Right atrium auricular region (tissue), 2 donors: ENCODE data around the gene DPEP2. TPM values are rescaled to one million over a fixed set of nuclear protein-coding genes. Genes with fewer than 3 reads are reported as not detected.
A peak's percentile ranks its signal among the peaks of the same experiment; 100 is the strongest.
"Not testable (repeated sequence)": the region's sequence is repeated elsewhere in the genome, so short reads cannot be mapped to it uniquely, and the experiment has no call there.

Experiments used
- DNase-seq: peaks from one replicate; pipeline ENCODE4 v3.0.0-alpha.2; 2019; ENCODE audit warnings: low spot score
- H3K27ac ChIP-seq, 2 donors: fragments of 200-600 bp; sonication (generic); 1 replicate in 1 of 2; 2 replicates in 1 of 2; pipeline ENCODE4 v1.5.1; 2016 to 2019
- H3K27me3 ChIP-seq, 2 donors: fragments of 200-600 bp; sonication (generic); one replicate each; pipeline versions ENCODE4 v1.5.1 to v1.6.0; 2017 to 2019
- H3K36me3 ChIP-seq: fragments of 200-600 bp; sonication (generic); one replicate; pipeline ENCODE4 v1.5.1; 2016
- H3K4me1 ChIP-seq, 2 donors: fragments of 200-600 bp; sonication (generic); one replicate each; pipeline versions ENCODE4 v1.5.1 to v1.6.0; 2017 to 2019
- H3K4me3 ChIP-seq, 2 donors: fragments of 200-600 bp; sonication (generic); 1 replicate in 1 of 2; 2 replicates in 1 of 2; pipeline ENCODE4 v1.5.1; 2017 to 2019; ENCODE audit warnings: mild to moderate bottlenecking in 1 of 2, moderate library complexity in 1 of 2
- H3K9me3 ChIP-seq, 2 donors: fragments of 200-600 bp; sonication (generic); one replicate each; pipeline ENCODE4 v1.5.1; 2019
- CTCF ChIP-seq, 2 donors: fragments of 200-600 bp; sonication (generic); IDR thresholded peaks; one replicate each; pipeline ENCODE4 v1.5.1; 2019; ENCODE audit warnings: antibody characterized with exemption in 2 of 2
- total RNA-seq, 2 donors: library from RNA; depleted of rRNA; stranded (reverse); fragments of >200 nt; gene quantifications; one replicate each; pipeline ENCODE4 v1.1.0, GENCODE V29; 2016

DPEP2 gene
- total RNA-seq, 2 donors from 2014 or later = 0.85 to 1.6 TPM

GRCh38 chr16:67942200-67942509 is 57.1 kb downstream of the DPEP2 start:
- TF ChIP-seq CTCF (IDR thresholded peaks at IDR 0.05) = peak; percentile 45 to 68
- no peaks in the 10 kb centered on the region for H3K27me3 ChIP-seq
- peaks cover 0 to 58% of the 10 kb centered on the region in 2 donors for H3K4me1 ChIP-seq
- H3K4me3 ChIP-seq = no peak overlapping the region
- H3K9me3 ChIP-seq = no peaks in the 10 kb centered on the region
- H3K27ac ChIP-seq = peak overlapping the region in 1 of 2 donors; percentile 16
- no peak for DNase-seq
- peaks cover 73% of the 10 kb centered on the region for H3K36me3 ChIP-seq

DNA sequence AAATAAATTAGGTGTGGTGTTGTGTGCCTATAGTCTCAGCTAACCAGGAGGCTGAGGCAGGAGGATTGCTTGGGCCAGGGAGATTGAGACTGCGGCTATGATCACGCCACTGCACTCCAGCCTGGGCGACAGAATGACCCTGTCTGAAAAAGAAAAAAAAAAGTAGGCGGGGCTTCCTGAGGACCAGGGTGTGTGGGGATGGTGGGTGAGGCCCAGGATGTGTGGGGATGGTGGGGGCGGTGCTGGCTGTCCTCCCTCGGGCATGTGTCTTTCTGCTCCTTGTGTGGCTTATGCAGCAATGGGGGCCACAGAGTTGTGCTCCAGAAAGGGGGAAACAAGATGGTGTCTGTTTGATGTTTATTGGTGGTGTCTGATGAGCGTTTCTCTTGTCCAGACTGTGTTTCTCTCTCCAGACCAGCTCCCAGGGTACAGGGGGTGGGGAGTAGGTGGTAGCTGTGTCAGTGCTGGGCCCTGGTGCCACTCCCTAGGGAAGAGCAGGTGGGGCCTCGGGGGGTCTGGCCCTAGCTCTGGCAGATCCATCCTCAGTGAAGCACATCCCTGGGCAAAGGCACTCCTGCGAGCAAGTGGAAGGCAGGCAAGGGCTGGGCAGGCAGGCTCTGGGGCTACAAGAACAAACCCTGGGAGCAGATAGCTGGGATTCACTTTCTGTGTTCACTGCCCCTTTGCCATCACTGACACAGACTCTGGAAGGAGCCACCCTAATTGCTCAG is 57.6 kb downstream of the DPEP2 start:
- Histone ChIP-seq H3K4me1 (peaks cover 0 to 56% of the 10 kb centered on the region in 2 donors), H3K9me3 (no peaks in the 10 kb centered on the region), H3K4me3 (no peak overlapping the region), H3K27me3 (no peaks in the 10 kb centered on the region), H3K27ac (peak overlapping the region in 1 of 2 donors; percentile 16), H3K36me3 (peaks cover 67% of the 10 kb centered on the region)
- no peak for TF ChIP-seq CTCF (IDR thresholded peaks at IDR 0.05)
- no peak for DNase-seq

DNA sequence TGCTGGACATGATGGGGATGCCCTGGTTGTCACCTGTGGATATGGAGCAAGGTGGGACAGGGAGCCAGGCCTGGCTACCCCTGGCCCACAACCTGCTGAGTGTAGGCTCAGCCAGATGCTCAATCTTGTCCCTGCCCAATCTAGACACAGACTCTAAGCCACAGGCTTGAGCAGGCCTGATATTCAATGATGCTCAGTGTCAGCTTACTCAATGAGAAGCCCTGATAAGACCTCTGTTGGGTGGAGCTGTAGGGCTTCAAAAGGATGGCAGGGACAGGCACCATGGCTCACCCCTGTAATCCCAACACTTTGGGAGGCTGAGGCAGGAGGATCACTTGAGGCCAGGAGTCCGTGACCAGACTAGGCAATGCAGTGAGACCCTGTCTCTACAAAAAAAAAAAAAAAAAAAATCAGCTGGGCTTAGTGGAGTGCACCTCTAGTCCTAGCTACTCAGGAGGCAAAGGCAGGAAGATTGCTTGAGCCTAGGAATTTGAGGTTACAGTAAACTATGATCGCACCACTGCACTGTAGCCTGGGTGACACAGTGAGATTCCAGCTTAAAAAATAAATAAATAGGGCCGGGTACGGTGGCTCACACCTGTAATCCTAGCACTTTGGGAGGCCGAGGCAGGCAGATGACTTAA is 58.7 kb downstream of the DPEP2 start:
- no peak overlapping the region for H3K27ac ChIP-seq
- DNase-seq = no peak
- H3K36me3 ChIP-seq = peaks cover 57% of the 10 kb centered on the region
- no peak for TF ChIP-seq CTCF (IDR thresholded peaks at IDR 0.05)
- no peak overlapping the region for H3K4me3 ChIP-seq
- H3K27me3 ChIP-seq = no peaks in the 10 kb centered on the region
- peaks cover 0 to 46% of the 10 kb centered on the region in 2 donors for H3K4me1 ChIP-seq
- H3K9me3 ChIP-seq = no peaks in the 10 kb centered on the region

DNA sequence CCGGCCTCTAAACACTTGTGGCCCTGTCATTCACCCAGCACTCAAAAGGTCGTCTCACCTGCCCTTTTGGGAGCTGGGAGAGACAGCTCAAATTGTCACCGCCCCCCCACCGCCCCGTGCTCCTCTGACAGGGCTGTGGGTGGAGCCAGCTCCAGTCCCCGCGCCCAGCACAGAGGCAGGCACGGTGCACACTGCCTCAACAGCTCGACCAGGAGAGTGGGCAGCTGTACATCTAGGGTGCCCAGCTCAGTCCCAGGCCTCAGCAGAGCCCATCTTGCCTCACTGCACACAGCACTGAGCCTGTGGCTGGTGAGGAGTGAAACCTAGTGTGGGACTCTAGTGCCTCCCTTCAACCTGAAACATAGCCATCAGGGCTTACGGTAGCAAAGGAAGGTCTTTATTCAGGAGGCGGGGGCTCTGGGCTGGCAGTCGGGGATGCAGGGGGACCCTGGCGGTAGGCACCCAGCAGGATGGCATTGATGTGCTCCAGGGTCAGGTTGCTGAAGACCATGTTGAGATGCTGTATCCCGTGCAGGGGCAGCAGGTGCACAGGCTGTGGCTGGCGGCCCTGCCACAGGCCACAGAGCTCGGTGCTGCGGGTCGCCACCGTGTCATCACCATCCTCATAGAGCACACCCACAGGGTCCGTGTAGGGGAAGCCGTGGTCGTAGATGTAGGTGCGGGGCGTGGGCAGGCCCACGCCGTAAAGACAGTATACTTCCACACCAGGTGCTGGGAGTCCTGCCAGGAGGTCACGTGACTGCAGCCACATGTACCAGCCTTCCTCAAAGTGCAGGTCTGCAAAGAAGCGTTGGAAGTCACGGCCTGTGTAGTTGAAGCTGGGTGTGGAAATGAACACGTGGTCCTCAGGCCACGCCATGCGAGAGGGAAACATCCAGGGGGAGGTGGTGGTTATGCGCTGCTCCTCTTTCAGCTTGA is 59.5 kb downstream of the DPEP2 start:
- no peaks in the 10 kb centered on the region for H3K9me3 ChIP-seq
- H3K4me1 ChIP-seq = peaks cover 0 to 46% of the 10 kb centered on the region in 2 donors
- H3K36me3 ChIP-seq = peaks cover 49% of the 10 kb centered on the region
- H3K27ac ChIP-seq = no peak overlapping the region
- no peak for DNase-seq
- no peaks in the 10 kb centered on the region for H3K27me3 ChIP-seq
- H3K4me3 ChIP-seq = no peak overlapping the region
- no peak for TF ChIP-seq CTCF (IDR thresholded peaks at IDR 0.05)

GRCh38 chr16:67937713-67938112 is 61.6 kb downstream of the DPEP2 start:
- not testable (repeated sequence) for H3K27ac ChIP-seq, DNase-seq, H3K4me3 ChIP-seq, H3K9me3 ChIP-seq, H3K27me3 ChIP-seq
- peaks cover 0 to 37% of the 10 kb centered on the region in 2 donors for H3K4me1 ChIP-seq
- H3K36me3 ChIP-seq = peaks cover 30% of the 10 kb centered on the region

Other genes starting within 250 kb of the DPEP2 start
- 1 to 10 TPM; 7.8 to 8.9 TPM for gene RANBP10, start 192.9 kb downstream of the DPEP2 start, total RNA-seq
- gene TSNAXIP1, start 192.6 kb downstream of the DPEP2 start, total RNA-seq = under 1 TPM in 1 of 2 donors, not detected in 1; 0.55 TPM
- gene THAP11, start 157.2 kb downstream of the DPEP2 start, total RNA-seq = 10 to 100 TPM; 42.5 to 59.4 TPM
- 100 to 1,000 TPM in 1 of 2 donors, 10 to 100 TPM in 1; 44.6 to 132 TPM for gene NUTF2, start 152.6 kb downstream of the DPEP2 start, total RNA-seq
- gene CENPT, start 151.8 kb downstream of the DPEP2 start, total RNA-seq = 10 to 100 TPM in 1 of 2 donors, 1 to 10 TPM in 1; 8.7 to 19.1 TPM
- 10 to 100 TPM; 21.2 to 39.5 TPM for gene EDC4, start 126.4 kb downstream of the DPEP2 start, total RNA-seq
- gene NRN1L, start 114.6 kb downstream of the DPEP2 start, total RNA-seq = not detected
- gene PSKH1, start 106.2 kb downstream of the DPEP2 start, total RNA-seq = 10 to 100 TPM; 18.4 to 23.2 TPM
- gene CTRL, start 67.6 kb downstream of the DPEP2 start, total RNA-seq = under 1 TPM in 1 of 2 donors, not detected in 1; 0.59 TPM
- 10 to 100 TPM; 37.3 to 38.4 TPM for gene PSMB10, start 62.6 kb downstream of the DPEP2 start, total RNA-seq
- 10 to 100 TPM in 1 of 2 donors, 1 to 10 TPM in 1; 2.9 to 11.8 TPM for gene LCAT, start 55.4 kb downstream of the DPEP2 start, total RNA-seq
- gene SLC12A4, start 30.8 kb downstream of the DPEP2 start, total RNA-seq = 10 to 100 TPM; 39.5 to 85.9 TPM
- not detected for gene DPEP3, start 19.0 kb downstream of the DPEP2 start, total RNA-seq
- gene DPEP2NB, start 16.4 kb upstream of the DPEP2 start, total RNA-seq = not detected
- 1 to 10 TPM; 4.3 to 4.8 TPM for gene DDX28, start 23.7 kb upstream of the DPEP2 start, total RNA-seq
- gene DUS2, start 23.8 kb upstream of the DPEP2 start, total RNA-seq = 1 to 10 TPM; 4.5 to 4.9 TPM
- gene NFATC3, start 85.9 kb upstream of the DPEP2 start, total RNA-seq = 10 to 100 TPM; 24.5 to 45.0 TPM
- gene ESRP2, start 236.6 kb upstream of the DPEP2 start, total RNA-seq = 1 to 10 TPM in 1 of 2 donors, under 1 TPM in 1; 0.59 to 1.2 TPM
- 10 to 100 TPM; 28.3 to 29.1 TPM for gene PLA2G15, start 245.9 kb upstream of the DPEP2 start, total RNA-seq